WI38 (cell line): ENCODE results near the gene FOXQ1.

Experiments
- H3K4me3 ChIP-seq: 2 replicates; pipeline ENCODE4 v1.5.1; 2011; ENCODE audit warnings: low read depth, mild to moderate bottlenecking, control low read depth, low read length
- CTCF ChIP-seq: IDR thresholded peaks from 2 replicates; pipeline ENCODE4 v1.5.1; 2012; ENCODE audit warnings: low read depth, mild to moderate bottlenecking, control low read depth, low read length

FOXQ1 gene

GRCh38 chr6:1281746-1282145 is 30.2 kb upstream of the FOXQ1 start:
- H3K4me3 ChIP-seq = no peak overlapping the region
- TF ChIP-seq CTCF = no peak

- no peak for TF ChIP-seq CTCF
- no peak overlapping the region for H3K4me3 ChIP-seq
Measured at GRCh38 chr6:1283501-1283900, 28.4 kb upstream of the FOXQ1 start.

- H3K4me3 ChIP-seq = no peak overlapping the region
- no peak for TF ChIP-seq CTCF
Measured at GRCh38 chr6:1285556-1285955, 26.3 kb upstream of the FOXQ1 start.

GRCh38 chr6:1285956-1286355 is 25.9 kb upstream of the FOXQ1 start:
- no peak for TF ChIP-seq CTCF
- H3K4me3 ChIP-seq = no peak overlapping the region

- no peak for TF ChIP-seq CTCF
- H3K4me3 ChIP-seq = no peak overlapping the region
Measured at GRCh38 chr6:1287103-1287591, 24.8 kb upstream of the FOXQ1 start.

- TF ChIP-seq CTCF = no peak
- H3K4me3 ChIP-seq = no peak overlapping the region
Measured at GRCh38 chr6:1290086-1290485, 21.8 kb upstream of the FOXQ1 start.

GRCh38 chr6:1290805-1291204 is 21.1 kb upstream of the FOXQ1 start:
- TF ChIP-seq CTCF = no peak
- no peak overlapping the region for H3K4me3 ChIP-seq
